HS-27A (cell line): ENCODE data around the gene POLR1G.
A peak's percentile ranks its signal among the peaks of the same experiment; 100 is the strongest.

Source experiments
- DNase-seq: peaks from one replicate; pipeline ENCODE4 v3.0.0-alpha.2; 2012; ENCODE audit warnings: low read depth, missing footprints

Gene POLR1G, protein sequence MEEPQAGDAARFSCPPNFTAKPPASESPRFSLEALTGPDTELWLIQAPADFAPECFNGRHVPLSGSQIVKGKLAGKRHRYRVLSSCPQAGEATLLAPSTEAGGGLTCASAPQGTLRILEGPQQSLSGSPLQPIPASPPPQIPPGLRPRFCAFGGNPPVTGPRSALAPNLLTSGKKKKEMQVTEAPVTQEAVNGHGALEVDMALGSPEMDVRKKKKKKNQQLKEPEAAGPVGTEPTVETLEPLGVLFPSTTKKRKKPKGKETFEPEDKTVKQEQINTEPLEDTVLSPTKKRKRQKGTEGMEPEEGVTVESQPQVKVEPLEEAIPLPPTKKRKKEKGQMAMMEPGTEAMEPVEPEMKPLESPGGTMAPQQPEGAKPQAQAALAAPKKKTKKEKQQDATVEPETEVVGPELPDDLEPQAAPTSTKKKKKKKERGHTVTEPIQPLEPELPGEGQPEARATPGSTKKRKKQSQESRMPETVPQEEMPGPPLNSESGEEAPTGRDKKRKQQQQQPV

DNA sequence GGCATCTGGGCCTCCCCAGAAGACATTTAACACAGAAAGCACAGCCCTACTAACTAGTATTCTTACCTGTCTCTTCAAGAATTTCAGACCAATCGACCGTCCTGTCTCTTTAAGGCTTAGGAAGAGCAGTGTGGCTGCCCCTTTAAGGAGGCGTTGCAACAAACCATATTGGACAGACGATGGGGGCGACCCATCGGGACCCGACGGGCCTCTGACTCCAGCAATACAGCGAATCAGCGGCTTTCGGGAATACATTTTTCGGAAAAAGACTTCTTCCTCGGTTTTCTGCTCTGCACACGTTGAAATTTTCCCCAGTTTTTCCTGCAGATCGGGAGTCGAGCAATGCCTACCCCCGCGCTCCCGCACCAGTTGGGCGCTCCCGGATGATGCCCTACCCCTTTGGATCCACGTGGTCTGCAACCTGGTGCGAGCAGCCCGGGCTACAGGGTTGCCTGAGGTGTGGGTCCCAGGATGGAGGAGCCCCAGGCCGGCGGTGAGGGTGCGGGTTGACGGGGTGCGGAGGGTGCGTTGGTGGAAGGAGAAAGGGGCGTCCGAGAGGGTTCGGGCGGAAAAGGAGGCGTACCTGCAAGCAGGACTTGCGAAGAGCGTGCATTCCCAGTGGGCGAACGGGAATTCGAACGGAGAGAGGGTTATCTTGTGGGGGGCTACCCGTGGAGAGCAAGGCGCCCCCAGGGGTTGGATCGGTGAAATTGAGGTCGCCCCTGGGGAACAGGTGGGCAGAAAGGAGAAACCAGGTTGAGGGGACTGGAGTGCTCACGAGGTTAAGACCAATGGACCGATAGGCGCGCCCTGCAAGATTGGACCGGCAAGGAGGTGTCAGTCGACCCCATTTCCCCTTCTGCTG, at the start of gene POLR1G:
Gene POLR1G (plus strand): TSS at position 419 of the 865 bp plus-strand sequence. CDS start 53 bp downstream, at position 472.
- peak; percentile 97 for DNase-seq

DNA sequence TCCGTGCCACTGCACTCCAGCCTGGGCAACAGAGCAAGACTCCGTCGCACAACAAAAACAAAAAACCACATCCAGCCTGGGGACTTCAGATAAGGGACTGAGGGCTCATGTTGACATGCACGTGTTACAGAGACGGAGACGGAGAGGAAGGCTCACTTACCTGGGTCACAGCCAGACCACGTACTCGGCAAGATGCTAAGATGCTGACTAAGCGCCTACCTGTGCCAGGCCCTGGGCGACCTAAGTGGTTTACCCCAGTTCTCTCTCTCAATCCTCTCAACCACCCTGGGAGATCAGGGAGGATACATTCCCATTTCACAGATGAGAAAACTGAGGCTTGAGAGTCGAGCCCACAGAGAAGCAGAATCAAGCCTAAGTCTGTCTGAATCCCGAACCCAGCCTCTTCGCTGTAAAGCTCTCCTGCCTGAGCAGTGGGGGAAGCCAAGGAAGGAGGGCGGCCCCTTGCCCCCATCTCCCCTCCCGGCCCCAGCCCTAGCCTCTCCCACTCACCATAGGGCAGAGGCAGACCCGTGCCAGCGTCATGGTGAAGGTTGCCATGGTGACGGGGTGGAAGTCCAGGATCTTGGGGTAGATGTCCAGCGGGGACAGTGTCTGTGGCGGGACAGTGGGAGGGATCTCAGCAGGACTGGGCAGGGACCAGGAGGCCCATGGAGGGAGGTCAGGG, 49.5 kb upstream of the POLR1G start:
- DNase-seq, result no peak

DNA sequence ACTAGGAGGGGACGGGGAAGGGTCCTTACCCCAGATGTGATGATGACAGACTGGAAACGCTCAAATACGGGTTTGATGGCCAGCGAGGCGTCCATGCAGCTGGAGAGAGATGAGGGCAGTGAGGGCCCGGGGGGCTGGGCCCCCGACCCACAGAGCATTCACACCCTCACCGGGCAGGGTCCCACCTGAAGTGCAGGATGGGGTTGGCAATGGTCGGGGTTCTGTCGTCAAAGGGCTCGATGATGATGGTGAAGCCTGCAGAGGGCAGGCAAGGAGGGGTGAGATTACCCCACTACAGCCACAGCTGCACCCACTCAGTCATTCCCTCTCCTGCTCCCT, 49.0 kb upstream of the POLR1G start:
- no peak for DNase-seq

DNA sequence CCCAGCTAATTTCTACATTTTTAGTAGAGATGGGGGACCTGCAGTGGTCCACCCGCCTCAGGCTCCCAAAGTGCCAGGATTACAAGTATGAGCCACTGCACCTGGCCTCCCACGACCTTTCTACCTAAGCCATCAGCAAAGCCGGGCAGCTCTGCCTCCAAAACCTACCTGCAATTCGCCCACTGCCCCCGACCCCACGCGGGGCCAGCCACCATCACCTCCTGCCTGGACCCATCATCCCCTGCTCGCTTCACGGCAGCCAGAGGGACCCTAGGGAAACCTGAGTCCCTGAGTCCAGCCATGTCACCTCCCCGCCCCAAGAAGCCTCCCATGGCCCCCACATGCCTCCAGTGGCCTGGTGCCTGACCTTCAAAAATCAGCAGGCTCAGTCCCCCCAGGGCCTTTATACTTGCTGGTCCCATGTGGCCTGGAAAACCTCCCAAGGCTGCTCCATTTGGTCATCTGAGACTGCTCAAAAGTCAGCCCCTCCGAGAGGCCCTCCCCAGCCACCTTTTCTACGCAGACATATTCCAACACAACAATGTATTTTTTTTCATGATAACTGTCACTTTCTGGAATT, 48.1 kb upstream of the POLR1G start:
- DNase-seq, result no peak

DNA sequence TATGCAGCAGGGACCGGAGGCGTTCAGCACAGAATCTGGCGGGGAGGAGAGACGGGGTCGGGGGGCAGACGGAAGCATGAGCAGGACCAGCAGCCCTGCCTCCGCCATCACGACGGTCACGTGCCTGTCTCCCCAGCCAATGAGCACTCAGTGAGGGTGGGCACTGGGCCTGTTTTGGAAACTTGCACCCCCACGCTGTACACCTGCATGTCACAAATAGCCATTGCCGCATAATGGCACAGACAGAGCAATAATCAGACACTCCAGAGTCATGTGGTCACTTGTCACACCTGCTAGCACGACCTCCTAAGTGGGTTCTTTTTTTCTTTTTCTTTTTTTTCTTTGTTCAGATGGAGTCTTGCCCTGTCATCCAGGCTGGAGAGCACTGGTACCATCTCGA, 44.8 kb upstream of the POLR1G start:
- no peak for DNase-seq

DNA sequence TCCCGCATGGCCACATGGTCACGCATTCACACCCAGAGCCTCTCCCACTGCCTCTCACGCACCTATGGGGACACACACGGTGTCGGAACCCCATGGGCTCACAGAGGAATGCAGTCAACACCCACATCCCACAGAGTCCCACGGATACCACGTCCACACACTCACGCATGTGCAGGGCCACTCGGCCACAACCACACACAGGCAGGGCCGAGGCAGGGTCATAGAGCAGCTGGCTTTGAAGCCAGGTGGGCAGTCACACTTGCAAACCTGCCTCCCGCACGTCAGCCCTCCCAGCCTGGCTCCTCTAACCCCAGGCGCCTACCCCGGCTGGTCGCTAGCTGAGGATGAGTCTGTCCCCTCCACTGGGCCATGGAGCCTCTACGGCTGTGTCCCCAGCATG, 44.2 kb upstream of the POLR1G start:
- no peak for DNase-seq

DNA sequence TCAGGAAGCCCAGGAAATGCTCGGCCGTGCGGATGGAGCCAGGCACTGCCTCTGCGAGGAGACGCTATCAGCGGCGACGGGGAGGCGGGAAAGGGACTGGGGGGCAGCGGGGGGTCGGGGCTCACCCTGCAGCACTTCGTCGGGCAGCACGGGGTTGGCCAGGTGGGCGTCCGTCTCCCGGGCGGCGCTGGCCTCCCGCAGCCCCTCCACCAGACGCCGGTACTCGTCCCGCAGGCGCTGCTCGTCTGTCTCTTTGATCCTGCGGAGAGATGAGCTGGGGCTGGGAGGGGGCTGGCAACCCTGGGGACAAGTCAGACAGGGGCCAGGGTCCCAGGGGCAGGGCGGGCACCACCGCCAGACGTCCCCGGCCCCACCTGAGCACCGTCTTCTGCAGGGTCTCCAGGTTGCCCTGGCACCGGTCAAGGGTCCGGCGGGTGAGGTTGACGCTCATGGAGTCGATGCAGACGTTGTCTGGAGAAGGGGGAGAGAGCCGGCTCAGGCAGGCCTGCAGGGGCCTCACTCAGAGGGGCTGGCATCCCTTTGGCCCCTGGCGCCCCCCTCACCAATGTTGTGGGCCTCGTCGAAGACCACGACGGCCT, 42.5 kb upstream of the POLR1G start:
- no peak for DNase-seq

DNA sequence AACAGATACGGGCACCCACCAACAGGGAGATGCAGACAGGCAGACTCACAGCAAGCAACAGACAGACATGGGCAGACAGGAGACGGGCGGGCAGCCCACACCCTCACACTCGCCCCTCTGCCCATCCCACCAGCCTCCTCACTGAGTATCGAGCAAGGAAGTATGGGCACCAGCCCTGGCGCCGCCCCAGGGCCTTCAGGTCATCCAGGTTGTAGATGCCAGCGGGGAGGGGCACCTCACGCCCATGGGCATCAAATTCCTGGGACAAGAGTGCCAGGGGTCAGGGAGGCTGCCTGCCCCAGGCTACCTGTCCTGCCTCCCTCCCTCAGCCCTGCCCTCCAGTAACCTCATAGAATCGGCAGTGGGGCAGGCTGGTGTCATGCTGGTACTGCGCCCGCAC, 41.7 kb upstream of the POLR1G start:
- no peak for DNase-seq

DNA sequence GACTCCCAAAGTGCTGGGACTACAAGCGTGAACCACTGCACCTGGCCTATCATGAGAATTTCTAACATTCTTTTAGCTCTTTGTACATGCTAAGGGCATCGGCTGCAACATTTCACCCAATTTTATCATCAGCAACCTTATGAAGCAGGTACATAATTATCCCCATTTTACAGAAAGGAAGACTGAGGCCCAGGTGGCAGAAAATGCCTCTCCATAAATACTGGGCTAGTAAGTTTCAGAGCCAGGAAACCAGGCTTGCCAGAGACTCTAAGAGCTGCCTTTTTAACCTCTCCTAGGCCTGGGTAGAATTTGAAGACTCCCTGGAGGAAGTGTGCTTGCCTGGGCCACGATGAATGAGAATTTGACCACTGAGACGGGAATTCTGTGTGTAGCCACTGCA, 38.3 kb upstream of the POLR1G start:
- no peak for DNase-seq

DNA sequence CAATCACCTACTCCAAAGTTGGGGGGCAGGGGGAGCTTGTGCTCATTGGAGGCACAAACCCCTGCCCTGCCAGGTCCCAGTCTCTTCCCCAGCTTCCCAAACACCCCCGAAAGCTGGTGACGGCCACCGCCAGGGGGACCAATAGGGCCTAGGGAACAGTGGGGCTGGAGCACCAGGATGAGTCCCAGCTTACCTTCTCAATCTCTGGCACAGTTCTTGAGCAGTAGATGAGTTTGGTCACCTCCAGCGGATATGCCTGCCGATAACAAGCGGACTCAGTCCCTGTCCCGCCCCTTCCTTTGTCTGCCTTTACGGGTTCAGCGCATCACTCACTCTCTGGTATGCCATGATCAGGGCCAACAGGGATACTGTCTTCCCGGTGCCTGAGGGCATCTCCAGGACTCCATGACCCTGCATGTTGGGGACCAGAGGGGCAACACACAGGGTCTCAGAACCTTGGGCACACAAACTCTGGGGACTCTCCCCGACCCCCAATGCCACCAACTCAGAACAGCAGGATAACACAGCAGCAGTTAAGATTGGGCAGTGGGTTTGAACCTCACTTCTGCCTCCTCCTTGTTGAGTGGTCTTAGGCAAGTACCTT, 37.6 kb upstream of the POLR1G start:
- DNase-seq, result no peak

DNA sequence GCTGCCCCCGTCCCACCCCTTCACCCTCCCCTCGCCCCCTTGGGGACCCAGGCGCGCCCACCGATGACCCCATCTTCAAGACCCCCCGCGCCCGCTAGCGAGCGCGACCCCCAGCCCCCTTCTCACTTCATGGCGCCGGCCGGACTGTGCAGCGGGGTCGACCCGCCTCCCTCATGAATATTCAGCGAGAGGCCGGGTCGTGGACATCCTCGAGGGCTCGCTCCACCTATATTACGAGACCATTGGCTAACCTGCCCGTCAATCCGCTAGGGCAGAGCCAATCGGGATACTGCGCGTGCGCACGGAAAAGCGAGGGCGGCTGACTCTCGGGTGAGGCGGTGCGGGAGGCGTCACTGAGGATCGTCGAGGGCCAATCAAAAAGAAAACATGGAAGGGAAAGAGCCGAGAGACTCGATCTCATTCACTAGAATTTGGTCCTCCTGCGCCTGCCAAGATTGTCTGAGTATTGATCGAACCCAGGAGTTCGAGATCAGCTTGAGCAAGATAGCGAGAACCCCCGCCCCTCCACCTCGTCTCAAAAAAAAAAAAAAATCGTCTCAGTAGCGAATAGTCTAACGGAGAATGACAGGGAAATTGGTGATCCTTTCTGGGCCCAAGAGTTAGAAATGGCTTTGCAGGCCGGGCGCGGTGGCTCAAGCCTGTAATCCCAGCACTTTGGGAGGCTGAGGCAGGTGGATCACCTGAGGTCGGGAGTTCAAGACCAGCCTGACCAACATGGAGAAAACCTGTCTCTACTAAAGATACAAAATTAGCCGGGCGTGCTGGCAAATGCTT, 35.8 kb upstream of the POLR1G start, which contains the start of gene ERCC2:
Gene ERCC2 (minus strand): TSS at position 164 of the 795 bp plus-strand sequence. CDS start 33 bp downstream, at position 131.
- peak; percentile 100 for DNase-seq

DNA sequence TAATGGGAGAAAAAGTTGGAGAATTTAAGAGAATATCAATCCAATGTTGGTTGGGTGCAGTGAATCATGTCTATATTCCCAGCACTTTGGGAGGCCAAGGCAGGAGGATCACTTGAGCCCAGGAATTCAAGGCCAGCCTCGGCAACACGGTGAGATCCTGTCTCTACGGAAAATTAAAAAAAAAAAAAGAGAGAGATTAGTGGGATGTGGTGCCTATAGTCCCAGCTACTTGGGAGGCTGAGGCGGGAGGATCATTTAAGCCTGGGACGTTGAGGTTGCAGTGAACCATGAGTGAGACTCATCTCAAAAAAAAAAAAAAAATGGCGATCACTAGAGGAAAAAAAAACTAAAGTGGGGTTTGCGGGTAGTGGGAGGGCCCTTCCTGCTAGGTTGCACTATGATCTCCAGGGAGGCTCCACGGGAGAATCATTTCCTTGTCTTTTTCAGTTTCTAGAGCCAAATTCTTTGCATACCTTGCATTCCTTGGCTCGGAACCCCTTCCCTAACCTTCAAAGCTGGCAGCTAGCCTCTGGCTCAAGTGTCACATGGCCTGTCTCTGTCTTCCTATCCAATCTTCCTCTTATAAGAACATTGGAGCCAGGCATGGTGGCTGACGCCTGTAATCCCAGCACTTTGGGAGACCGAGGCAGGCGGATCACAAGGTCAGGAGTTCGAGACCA, 30.3 kb upstream of the POLR1G start:
- DNase-seq, result peak; percentile 100

DNA sequence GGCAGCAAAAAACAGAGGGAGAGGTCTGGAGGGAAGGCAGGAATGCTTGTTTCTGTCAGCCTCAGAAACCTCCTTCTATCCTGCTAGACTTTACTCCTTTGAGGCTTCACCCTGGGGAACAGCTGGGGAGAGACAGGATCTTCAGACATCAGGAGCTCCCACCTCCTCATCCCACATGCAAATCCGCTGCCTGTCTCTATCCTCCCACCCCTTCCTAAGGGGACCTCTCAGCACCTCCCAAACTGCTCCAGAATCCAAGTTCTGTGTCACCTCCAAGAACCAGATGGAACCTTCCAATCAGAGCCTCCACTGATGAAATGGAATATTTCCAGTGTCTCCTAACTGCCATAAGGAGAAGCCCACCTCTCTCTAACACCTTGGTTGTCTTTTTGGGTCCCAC, 26.3 kb upstream of the POLR1G start:
- no peak for DNase-seq

DNA sequence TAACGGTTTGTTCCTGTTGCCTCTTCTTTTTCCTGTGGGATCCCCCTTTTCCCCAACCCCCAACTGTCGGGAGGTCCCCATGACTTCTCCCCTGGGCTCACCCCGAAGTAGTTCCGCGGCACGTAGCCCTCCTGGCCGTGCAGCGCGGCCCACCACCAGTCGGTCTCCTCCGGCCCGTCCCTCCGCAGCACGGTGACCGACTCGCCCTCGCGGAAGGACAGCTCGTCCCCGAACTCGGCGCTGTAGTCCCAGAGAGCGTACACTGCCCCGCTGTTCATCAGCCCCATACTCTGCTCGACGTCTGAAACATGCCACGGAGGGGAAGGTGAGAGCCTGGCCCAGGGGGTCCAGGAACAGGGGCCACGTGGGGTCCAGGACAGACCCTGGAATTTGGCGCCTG, 24.0 kb upstream of the POLR1G start:
- DNase-seq, result no peak

DNA sequence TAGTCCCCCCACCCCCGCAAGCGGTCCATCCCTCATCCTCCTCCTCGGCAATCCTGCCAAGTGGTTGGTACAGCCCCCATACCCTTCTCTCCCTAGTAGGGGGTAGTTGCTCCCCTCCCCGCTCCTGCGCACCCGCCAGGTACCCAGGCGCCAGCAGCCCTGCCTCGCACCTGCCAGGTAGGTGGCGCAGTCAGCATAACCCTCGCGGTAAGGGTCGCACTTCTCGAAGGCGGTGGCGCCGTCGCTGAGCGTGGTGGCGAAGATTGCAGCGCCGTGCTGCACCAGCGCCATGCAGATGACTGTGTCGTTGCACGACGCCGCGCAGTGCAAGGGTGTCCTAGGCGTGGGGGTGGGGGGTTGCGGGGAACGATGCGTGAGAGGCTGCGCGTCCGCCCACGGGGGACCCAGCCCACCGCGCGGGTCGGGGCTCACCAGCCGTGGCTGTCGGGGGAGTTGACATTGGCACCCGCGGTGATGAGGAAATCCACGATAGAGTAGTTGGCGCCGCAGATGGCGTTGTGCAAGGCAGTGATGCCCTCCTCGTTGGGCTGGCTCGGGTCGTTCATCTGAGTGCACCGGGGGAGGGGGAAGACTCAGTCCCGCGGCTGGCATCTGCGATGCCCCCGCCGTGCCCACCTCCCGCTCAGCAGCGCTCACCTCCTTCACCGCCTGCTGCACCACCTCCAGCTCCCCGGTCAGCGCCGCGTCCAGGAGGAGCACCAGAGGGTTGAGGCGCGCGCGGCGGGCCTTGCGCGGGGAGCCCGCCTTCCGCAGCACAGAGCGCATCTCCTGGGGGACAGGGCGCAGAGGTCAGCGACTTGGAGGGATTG, 20.8 kb upstream of the POLR1G start:
- DNase-seq, result no peak

DNA sequence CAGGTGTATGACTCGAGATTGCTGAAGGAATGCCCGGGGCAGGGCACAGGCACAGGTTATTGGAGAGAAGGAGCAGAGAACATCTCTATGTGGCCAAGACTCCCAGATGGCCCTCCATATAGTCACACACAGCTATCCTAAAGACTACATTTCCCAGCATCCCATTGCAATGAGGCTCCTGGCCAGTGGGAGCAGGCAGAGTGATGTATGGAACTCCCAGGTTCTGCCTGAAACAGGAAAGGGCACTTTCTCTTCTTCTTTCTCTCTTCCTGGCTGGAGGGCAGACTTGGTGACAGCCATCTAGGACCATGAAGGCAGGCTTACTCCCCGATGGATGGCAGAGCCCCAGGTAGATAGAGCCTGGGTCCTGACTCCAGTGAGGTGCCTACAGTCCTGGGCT, 15.1 kb upstream of the POLR1G start:
- no peak for DNase-seq

DNA sequence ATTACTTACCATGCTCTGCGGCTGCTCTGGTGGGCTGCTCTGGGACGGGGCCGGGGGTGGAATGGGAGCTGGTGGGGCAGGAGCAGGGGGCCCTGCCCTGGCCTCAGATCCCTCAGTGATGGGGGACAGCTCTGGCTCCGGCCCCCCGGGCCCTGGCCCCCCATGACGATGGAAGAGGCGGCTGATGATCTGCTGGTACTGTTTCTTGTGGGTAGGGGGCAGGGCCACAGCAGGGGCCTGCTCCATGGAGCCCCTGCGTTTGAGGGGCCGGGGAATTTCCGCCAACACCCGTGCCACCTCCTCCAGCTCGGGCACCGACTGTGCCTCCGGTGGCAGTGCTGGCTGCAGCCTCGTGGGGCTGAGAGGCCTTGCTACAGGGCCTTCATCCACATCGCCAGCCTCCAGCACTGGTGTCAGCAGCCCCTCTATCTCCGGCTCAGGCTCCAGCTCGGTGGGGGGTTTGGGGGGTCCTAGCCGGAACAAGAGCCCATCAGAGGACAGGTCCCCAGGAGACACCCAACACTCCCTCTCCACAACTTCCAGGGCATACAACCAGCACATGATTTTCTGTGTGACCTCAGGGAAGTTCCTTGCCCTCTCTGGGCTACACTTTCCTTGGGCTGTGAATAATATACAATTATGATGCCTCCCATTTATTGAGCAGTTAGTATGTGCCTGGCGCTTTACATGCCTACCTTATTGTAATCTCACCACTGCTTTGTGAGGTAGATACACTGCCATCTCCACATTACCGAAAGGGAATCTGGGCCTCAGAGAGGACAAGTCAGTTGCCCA, 14.4 kb upstream of the POLR1G start:
- DNase-seq, result no peak
